NCI-H748 treated with DMSO at 0.1 percent for 48 hours (cell line): ENCODE results near the gene ASF1A.

Source experiments
- DNase-seq: peaks from one replicate; lab custom pipeline; 2025; lab: John Stamatoyannopoulos, UW

ASF1A gene

GRCh38 chr6:118881440-118882313 is 12.3 kb upstream of the ASF1A start:
- no peak for DNase-seq

- DNase-seq = no peak
These were observed 11.5 kb upstream of the ASF1A start for GRCh38 chr6:118882314-118882905.

- no peak for DNase-seq
These were observed 7.3 kb upstream of the ASF1A start for GRCh38 chr6:118886641-118887040.

- DNase-seq = peak; percentile 14
These were observed 4.8 kb upstream of the ASF1A start for GRCh38 chr6:118889163-118889562.

GRCh38 chr6:118890997-118891790 is 2.8 kb upstream of the ASF1A start:
- no peak for DNase-seq

GRCh38 chr6:118892355-118892991 is 1.5 kb upstream of the ASF1A start:
- DNase-seq = no peak

GRCh38 chr6:118893064-118893806 is 717 bp upstream of the ASF1A start:
- DNase-seq = peak; percentile 59

GRCh38 chr6:118894425-118895260 is 691 bp downstream of the ASF1A start:
- DNase-seq = peak; percentile 11

GRCh38 chr6:118895261-118895560 is 1.3 kb downstream of the ASF1A start:
- DNase-seq = no peak

- no peak for DNase-seq
These were observed 1.9 kb downstream of the ASF1A start for GRCh38 chr6:118895859-118896258.

GRCh38 chr6:118896339-118897136 is 2.6 kb downstream of the ASF1A start:
- DNase-seq = peak; percentile 13

- DNase-seq = no peak
These were observed 3.4 kb downstream of the ASF1A start for GRCh38 chr6:118897386-118897785.

- DNase-seq = no peak
These were observed 6.0 kb downstream of the ASF1A start for GRCh38 chr6:118899948-118900347.

- DNase-seq = no peak
These were observed 8.8 kb downstream of the ASF1A start for GRCh38 chr6:118902726-118903125.

- DNase-seq = no peak
These were observed 9.2 kb downstream of the ASF1A start for GRCh38 chr6:118903138-118903537.

- DNase-seq = no peak
These were observed 9.7 kb downstream of the ASF1A start for GRCh38 chr6:118903691-118904090.

GRCh38 chr6:118905084-118905483 is 11.1 kb downstream of the ASF1A start:
- DNase-seq = no peak

- DNase-seq = no peak
These were observed 11.9 kb downstream of the ASF1A start for GRCh38 chr6:118905851-118906250.

GRCh38 chr6:118908441-118908840 is 14.5 kb downstream of the ASF1A start:
- DNase-seq = no peak

- peak; percentile 24 for DNase-seq
These were observed 18.7 kb downstream of the ASF1A start for GRCh38 chr6:118912646-118913045.
